Astrocyte of the hippocampus (primary cell): ENCODE results near the gene COLEC11.

Source experiments
- DNase-seq: peaks from one replicate; pipeline ENCODE4 v3.0.0; 2011; ENCODE audit warnings: low read depth, low spot score

COLEC11 gene

DNA sequence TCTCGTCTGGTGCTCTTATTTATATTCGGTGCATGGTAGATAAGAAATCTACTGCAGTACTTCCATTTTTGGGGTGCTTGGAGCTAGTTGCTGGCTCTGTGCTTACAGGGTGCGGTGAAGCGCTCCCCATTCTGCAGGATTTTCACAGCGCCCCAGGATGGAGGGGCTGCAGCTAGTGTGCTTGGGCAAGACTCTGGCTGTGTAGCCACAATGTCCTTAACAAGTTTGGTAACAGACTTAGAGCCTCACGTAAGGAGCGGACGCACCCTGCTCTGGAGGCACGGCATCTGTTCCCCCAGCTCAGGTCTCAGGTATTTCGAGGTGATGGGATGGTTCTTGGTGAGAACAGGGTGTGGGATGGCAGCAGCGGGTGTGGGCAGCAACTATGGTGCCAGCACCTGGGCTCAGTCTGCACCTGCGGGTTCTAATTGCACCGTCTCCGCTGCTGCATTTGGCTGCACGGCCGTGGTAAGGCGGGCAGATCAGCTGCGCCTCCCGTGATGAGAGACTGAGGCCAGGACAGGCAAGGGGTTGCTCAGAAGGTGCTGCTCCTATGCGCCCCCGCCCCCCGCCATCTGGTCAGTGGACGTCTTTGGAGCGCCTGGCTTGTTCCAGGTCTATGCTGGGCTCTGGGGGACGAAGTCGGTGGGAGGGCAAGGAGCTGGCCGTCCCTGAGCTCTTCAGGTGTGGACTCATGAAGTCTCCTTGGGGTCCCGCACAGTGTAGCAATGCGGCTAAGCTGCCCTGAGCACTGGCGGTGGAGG lies 43.0 kb downstream of the COLEC11 start:
- no peak for DNase-seq

DNA sequence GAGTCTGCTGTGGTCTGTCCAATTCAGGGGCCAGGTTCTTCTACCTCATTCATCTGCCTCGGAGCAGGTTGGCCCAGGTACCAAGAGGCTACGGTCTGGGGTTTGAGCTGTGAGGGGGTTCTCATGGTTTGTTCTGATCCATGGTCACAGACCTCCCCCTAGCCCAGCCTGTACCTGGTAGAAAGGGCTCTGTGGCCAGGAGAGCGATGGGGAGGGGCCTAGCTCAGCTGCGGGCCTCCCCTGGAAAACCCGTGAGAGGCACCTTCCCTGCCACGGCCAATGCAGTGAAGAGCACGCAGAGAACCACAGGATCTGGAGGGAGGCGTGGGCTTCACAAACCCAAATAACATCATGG lies 43.5 kb downstream of the COLEC11 start:
- DNase-seq: no peak

DNA sequence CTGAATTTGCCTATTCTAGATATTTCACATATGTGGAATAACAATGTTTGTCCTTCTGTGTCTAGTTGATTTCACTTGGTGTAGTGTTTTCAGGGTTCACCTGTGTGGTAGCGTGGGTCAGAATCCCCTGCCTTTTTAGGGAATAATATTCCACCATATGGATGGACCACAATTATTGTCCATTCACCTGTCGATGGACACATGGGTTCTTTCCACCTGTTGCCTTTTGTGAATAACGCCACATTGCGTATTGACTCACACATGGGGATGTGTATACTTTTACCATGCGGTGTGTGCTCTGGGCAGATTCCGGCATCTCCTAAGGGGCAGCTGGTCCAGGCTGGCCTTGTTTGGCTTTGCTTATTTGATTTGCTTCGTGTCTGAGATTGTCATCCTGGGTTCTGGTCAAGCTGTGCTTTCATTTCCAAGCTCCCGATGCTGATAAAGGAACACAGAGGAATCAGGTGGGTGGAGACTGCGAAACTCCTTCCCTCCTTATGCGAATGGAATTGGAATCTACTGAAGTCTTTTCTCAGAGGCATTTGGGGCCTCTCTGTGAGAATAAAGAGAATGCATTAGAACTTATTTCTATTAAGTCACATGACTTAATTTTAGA lies 44.2 kb downstream of the COLEC11 start:
- DNase-seq: no peak

DNA sequence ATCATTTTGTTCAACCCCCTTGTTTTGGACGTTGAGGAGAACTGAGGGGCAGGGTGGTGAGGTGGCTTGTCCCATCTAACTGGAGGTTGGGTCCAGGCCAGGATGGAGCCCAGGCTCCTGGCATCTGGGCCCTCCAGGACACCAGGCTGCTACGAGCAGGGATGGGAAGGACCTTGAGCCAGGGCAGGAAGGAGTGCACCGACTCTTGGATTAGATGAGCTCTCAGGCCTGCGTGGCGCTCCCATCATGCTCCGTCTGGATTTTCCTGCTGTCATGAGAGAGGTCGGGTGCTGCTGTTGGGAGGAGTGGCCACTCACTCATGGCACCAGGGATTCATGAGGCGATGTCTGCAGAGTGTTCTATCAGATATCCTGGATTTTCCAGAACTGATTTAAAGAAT lies 44.7 kb downstream of the COLEC11 start:
- no peak for DNase-seq

DNA sequence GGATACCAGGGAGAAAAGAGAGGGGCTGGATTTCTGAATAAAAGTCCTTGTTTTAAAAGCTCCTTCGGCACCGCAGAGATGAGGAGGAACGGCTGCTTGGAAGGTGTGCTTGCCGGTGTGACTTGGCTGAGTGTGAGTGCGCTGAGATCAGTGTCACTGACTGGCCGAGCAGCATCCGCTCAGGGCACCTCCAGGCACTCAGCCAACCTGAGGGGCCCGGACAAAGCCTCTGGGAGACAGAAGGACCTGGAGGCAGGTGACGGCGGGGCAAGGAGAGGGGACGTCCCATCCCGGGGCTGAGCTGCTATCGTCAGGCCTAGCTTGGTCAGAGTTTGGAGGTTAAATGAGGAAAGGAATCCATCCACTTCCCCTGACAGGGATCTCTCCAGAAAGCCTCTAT lies 46.3 kb downstream of the COLEC11 start:
- DNase-seq: no peak

DNA sequence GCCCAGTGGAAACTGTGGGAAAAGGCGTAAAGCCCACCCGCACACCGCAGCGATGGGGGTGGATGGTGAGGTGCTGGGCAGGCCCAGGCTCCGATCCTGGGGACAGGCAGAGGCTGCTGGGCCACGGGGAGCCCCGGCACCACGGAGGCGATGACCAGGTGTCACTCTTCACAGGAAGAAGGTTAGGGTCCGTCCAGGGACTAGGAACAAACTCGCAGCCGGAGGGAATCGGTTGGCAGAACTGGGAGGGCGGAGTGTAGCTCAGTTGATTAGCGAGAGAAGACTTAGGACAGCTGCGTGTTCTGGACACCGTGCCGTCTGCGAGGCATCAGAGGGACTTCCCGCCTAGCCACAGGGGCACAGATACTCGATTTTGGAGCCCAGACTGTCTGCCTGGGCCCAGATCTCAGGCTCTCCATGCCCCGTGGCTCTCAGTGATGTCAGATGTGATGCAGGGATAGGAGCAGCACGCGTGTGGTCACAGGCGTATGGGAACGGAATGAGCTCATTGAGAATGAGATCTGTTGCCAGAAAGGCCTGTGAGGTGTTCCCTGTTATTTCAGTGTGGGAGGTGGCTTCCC lies 47.0 kb downstream of the COLEC11 start:
- DNase-seq: no peak

DNA sequence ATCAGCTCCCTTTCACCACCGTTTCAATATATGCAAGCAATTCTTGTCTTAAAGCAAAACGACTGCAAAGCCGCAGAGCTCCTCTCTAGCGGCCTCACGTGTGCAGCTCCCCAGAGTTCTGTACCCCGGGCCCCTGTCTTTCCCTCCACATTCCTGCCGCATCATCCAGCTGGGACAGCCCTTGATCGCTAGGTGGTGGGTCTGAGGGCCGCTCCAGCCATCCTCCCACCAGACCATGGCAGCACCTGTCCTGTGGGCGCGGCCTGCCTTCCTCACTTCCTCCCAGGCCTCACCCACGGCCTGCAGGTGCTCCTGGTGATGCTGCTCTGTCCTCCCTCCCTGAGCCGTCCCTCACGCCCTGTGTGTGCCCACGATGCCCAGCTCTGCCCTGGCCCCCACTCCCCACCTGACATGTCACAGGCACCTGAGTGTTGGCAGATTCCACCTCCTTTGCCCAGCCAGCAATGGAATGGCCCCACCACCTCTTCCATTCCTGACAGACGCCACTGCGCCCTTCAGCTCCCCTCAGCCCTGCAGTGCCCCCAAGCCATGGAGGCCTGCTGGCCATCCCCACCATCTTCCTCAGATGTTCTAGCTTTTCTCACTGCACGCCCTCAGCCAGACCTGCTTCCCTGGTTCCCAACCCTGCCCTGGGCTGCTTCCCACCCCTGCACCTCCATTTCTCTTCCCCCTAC lies 47.8 kb downstream of the COLEC11 start:
- DNase-seq: no peak

DNA sequence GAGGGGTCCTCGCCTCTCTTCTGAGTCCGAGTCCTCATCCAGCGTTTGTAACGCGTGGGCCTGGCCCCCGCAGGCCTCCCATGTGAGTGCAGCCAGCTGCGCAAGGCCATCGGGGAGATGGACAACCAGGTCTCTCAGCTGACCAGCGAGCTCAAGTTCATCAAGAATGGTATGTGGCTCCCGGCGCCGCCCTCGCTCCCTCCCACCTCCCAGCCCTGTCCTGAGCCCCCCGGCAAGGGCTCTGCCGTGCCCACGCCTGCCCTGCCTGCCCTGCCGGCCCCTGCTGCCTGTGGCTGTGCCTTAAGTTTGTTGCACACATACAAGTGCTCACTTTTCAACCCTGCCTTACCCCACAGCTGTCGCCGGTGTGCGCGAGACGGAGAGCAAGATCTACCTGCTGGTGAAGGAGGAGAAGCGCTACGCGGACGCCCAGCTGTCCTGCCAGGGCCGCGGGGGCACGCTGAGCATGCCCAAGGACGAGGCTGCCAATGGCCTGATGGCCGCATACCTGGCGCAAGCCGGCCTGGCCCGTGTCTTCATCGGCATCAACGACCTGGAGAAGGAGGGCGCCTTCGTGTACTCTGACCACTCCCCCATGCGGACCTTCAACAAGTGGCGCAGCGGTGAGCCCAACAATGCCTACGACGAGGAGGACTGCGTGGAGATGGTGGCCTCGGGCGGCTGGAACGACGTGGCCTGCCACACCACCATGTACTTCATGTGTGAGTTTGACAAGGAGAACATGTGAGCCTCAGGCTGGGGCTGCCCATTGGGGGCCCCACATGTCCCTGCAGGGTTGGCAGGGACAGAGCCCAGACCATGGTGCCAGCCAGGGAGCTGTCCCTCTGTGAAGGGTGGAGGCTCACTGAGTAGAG lies 48.7 kb downstream of the COLEC11 start:
- DNase-seq: no peak

DNA sequence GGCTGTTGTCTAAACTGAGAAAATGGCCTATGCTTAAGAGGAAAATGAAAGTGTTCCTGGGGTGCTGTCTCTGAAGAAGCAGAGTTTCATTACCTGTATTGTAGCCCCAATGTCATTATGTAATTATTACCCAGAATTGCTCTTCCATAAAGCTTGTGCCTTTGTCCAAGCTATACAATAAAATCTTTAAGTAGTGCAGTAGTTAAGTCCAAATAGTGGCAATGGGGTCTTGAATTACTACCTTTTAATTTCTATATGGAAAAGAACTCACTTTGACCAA lies 49.3 kb downstream of the COLEC11 start:
- no peak for DNase-seq

DNA sequence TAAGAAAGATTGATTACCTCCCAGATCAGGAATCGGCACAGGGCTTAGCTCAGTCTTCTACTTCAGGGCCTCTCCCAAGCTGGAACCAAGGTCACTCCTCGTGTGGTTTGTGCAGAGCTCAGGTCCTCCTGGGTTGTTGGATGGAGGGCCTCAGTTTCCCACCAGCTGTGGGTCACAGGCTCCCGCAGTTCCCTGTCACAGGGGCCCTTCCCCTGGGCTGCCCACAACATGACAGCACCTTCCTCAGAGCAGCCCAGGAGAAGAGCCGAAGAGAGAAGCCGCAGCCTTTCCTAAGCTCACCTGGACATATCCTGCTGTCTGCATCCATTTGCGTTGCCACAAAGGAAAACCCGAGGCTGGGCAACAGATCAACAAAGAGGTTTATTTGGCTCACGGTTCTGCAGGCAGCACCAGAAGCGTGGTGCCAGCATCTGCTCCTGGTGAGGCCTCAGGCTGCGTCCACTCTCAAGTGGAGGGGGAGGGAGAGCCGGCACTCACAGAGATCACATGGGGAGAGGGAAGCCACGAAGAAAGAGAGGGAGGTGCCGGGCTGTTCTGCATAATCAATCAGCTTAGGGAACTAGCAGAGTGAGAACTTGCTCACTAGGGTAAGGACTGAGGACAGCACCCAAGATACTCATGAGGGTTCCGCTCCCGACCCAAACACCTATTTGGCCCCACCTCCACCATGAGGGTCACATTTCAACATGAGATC lies 50.1 kb downstream of the COLEC11 start:
- DNase-seq: no peak

DNA sequence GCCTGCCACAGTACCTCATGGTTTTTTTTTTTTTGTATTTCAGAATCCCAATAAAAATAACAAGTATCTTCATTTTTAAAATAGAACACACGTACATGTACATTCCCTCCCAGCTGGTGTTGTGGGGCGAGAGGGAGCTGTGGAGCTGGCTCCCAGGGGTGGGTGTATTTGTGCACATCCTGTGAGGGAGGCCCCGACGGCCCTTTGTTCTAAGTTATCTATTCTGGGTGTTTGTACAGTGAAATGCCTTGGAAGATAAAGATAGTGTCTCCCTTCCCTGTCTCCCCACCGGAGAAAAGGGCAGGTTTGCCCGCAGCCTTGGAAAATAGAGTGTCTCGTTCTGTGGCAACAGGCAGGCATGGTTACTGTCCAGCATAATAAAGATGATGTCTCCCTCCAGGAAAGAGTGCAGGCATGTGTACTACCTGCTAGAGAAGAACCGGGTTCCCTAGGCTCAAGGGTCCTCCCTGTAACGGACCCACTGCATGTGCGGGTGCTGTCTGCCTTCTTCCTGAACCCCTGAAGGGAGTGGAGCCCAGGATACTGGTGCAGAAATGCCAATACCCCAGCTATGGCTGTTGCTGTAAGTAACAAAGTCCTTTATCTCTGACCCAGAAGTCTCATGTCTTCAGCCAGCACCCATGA lies 51.0 kb downstream of the COLEC11 start:
- DNase-seq: no peak

DNA sequence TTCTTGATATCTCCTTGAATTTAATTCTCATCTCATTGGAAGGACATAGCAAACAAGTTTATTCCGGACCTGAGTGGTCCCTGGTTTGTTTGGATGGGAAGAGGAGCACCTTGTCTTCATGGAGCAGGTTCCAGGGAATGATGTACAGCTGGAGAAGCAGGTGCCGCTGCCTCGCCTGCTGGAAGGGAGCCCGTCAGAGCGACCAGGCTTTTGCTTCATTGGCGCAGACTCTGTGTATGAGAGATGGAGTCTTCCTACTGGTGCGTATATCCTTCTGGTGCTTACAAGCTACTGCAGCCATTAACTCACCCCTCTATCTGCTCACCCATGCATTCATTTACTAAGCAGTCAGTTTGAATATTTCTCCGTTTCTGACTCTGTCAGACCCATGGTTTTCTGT lies 51.5 kb downstream of the COLEC11 start:
- DNase-seq: no peak

DNA sequence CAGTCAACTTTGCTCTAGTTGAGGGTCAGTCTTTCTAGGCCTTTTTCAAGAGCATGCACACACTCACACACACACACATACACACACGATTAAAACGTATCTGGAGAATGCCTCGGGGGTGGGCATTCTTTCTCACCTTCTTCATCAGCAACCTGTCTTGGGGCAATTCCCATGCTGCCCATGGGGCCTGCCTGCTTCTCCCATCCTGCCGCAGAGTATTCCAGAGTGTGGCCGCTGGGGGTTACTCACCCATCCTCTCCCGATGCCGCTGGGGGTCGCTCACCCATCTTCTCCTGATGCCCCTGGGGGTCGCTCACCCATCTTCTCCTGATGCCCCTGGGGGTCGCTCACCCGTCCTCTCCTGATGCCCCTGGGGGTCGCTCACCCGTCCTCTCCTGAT lies 52.3 kb downstream of the COLEC11 start:
- DNase-seq: no peak

DNA sequence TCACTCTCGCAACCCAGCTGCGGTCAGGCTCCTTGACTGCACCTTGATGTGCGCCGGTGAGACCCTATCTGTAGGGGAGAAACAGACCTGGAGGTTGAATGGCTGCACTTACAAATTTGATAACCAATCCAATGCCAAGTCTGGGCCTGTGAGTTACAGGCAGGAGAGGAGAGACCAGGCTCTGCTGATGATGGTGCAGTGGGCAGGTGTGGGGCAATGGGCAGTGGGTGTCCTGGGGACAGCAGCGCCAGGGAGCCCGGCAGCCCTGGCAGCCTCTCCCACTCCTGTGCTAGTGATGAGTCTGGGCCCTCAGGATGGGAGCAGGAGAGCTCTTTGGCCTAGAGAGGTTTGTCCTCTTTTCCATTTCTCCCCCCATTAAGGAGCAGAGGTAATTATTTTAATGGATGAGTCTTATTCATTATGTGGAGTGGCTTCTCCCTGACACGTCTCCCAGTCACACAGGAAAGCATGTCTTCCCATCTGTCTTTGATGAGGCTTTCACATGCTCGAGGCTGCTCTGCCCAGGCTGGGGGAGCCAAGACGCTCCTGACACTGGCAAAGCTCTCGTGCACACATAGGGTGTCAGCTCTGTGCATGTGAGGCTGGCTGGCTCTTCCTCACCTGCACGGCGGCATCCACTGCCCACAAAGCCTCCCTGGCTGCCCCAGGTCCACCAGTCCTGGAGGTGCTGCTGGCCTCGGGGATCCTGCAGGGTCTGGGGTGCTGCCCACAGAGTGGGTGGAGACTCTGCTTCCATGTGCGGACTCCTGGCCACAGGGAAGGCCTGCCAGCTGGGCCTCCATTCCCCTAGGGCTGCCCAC lies 53.1 kb downstream of the COLEC11 start:
- DNase-seq: no peak

DNA sequence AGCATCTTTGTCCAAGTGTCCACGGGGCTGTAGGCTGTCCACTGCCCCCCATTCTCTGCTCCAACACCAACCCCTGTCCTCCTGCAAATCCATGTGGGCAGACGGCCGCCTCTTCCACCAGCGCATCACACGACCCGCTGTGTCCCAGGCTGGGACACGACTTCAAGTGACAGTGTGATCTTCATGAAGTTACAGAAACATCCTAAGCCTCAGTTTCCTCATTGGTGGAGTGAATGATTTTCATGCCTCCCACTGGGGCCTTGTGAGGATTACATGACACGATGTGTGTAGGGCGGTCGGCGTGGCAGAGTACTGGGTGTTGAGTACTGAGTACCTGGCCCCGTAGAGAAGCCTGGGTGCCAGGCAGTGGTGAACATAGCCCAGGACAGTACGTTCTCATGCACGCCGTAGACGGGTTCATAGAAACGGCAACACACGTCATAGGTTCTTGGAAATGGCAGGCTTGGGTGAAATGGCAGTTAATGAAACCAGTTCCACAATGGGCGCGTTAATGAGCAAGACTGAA lies 53.8 kb downstream of the COLEC11 start:
- DNase-seq: no peak

DNA sequence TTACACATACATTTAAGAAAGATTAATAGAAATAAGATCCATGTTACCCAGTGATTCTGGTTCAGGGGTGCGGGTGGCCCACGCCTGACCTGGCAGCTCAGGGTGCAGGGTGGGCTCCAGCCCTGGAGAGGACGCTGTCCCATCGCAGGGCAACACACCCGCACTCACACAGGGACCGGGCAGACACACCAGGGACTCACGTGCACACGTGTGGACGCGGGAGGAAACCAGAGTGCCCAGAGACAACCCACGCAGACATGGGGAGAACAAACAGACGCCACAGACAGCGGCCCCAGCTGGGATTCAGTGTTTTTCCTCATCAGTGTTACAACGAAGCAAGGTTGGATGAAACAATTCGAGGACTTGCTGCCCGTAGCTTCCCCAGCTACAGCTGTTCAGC lies 54.7 kb downstream of the COLEC11 start:
- no peak for DNase-seq

DNA sequence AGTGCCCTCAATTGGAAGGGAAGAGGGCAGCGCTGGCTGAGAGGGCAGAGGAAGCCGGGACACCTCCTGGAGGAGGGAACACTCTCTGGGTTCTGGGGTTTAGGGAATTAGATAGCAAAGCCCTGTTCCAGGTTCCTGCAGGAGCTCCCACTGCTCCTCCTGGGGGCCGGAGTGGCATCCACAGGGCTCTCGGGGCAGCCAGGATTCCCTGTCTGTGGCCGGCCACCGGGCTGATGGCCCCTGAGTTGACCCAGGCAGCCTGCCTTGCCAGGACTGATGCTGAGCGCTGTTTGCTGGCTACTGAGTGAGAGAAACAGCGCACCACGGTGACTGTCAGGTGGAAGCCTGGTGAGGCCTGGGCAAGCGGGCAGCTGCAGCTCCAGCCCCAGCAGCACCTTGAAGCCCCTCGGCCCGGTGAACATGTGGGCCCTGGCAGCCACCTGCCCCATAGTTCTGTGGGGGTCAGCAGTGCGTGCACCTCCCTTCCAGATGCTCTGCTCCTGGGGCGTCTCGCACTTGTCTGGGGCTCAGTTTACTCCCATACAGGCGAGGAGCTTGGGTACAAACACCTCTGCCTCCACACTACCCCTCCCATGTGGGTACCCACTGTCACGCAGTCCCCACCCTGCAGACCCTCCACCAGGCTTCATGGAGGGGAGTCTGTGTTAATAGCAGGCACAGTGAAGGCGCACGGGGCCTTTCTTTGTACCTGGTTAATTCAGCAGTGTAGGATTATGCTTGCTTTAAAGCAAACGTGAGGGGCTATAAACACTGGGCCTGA lies 55.4 kb downstream of the COLEC11 start:
- DNase-seq: no peak

DNA sequence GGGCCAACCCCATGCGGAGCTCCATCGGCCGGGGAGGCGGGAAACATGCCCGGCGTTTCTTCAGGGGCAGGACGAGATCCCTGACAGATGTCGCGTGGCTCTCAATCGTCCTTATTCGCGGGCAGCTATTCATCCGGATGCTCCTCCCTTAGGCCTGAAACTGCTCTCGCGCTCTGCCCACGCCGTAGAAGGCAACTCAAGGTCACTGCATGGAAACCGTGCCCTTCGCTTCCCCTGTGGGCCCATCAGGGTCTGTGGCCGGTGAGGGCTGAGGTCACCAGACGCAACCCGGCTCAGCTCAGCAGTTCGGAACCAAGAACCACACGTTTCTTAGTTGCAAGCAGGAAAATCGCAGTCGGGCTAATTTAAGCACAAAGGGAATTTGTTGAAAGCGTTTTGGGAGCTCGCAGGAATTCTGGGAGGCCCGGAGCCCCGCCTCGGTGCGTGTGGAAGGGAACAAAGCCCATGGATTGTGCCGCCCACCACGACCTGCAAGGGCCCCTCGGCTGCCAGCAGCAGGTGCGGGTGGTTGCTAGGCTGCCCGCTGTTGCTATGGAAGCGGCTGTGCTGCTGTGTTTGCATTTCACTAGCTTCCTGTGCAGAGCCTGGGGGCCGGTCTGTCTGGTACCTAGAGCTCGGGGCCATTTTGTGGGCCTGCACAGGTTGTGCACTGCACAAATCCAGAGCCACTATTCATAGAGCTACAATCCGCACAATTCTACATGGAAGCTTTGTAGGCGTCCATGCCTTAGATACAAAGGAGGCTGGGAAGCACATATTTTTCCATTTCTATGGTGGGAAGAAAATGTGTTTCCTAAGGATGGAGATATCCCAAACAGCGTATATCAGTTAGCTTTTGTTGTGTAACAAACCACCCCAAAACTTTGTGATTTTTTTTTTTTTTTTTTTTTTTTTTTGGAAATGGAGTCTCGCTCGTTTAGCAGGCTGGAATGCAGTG lies 57.1 kb downstream of the COLEC11 start:
- peak; percentile 64 for DNase-seq
